OCI-LY7 (cell line): ENCODE results near the gene HINFP. TPM values are rescaled to one million over a fixed set of nuclear protein-coding genes. Genes with fewer than 3 reads are reported as not detected.

Experiments
- BruUV-seq: library from RNA; stranded (reverse); fragments of 400-500 nt; replicated peaks from 2 replicates; lab custom pipeline; 2021; lab: Mats Ljungman, UMichigan
- CTCF ChIA-PET: fragments of 300-600 bp; sonication (Branson Sonifier 250); formaldehyde crosslinking; loops from one replicate; lab custom pipeline; 2022; ENCODE audit warnings: antibody characterized with exemption; ENCODE audit not compliant: unreplicated experiment; lab: Charles Lee
- POLR2A ChIA-PET: fragments of 300-600 bp; sonication (Branson Sonifier 250); formaldehyde crosslinking; loops from one replicate; lab custom pipeline; 2022; ENCODE audit warnings: antibody characterized with exemption; lab: Charles Lee
- DNase-seq: peaks from one replicate; pipeline ENCODE4 v3.0.0-alpha.2; 2015; ENCODE audit warnings: low spot score
- H2AFZ ChIP-seq: fragments of 200-600 bp; sonication (generic), shearing (Covaris generic); 2 replicates; pipeline ENCODE4 v1.6.1; 2014; ENCODE audit warnings: mild to moderate bottlenecking, antibody characterized with exemption, low read length, moderate library complexity
- H3K27ac ChIP-seq: fragments of 200-600 bp; sonication (generic); 2 replicates; pipeline ENCODE4 v1.5.1; 2014; ENCODE audit warnings: mixed run types, low read depth, mild to moderate bottlenecking, moderate library complexity, low read length, inconsistent platforms; ENCODE audit not compliant: poor library complexity, severe bottlenecking
- H3K36me3 ChIP-seq: fragments of 200-600 bp; sonication (generic); 2 replicates; pipeline ENCODE4 v1.6.1; 2014; ENCODE audit warnings: mild to moderate bottlenecking, antibody characterized with exemption, low read length, moderate library complexity, mixed read lengths; ENCODE audit not compliant: insufficient read depth
- H3K4me1 ChIP-seq: fragments of 200-600 bp; sonication (generic); 2 replicates; pipeline ENCODE4 v1.5.1; 2014; ENCODE audit warnings: mild to moderate bottlenecking, low read length; ENCODE audit not compliant: insufficient read depth, poor library complexity, severe bottlenecking
- H3K4me2 ChIP-seq: fragments of 200-600 bp; sonication (generic); 2 replicates; pipeline ENCODE4 v1.6.1; 2014; ENCODE audit warnings: mild to moderate bottlenecking, low read length
- H3K4me3 ChIP-seq: fragments of 200-600 bp; sonication (generic); 2 replicates; pipeline ENCODE4 v1.5.1; 2014; ENCODE audit warnings: mild to moderate bottlenecking, low read depth, low read length; ENCODE audit not compliant: poor library complexity, severe bottlenecking
- H3K79me2 ChIP-seq: fragments of 200-600 bp; sonication (generic); 2 replicates; pipeline ENCODE4 v1.6.1; 2016; ENCODE audit warnings: low read depth, mild to moderate bottlenecking, low read length, moderate library complexity, mixed read lengths; ENCODE audit not compliant: insufficient read depth
- H3K9me2 ChIP-seq: fragments of 200-600 bp; sonication (generic); 2 replicates; pipeline ENCODE4 v1.6.1; 2016; ENCODE audit warnings: mild to moderate bottlenecking, low read length, mixed read lengths; ENCODE audit not compliant: insufficient read depth
- H3K9me3 ChIP-seq: fragments of 200-600 bp; sonication (generic); 2 replicates; pipeline ENCODE4 v1.6.1; 2014; ENCODE audit warnings: mild to moderate bottlenecking, mixed run types, low read length, mixed read lengths
- H4K20me1 ChIP-seq: fragments of 200-600 bp; sonication (generic); 2 replicates; pipeline ENCODE4 v1.6.1; 2014; ENCODE audit warnings: mild to moderate bottlenecking, antibody characterized with exemption, low read length, moderate library complexity, mixed read lengths; ENCODE audit not compliant: insufficient read depth
- CTCF ChIP-seq: fragments of 200-600 bp; sonication (generic); conservative IDR thresholded peaks from 2 replicates; pipeline ENCODE4 v1.5.1; 2014; ENCODE audit warnings: mild to moderate bottlenecking, antibody characterized with exemption, low read length, moderate library complexity, mixed read lengths
- EZH2phosphoT487 ChIP-seq: fragments of 200-600 bp; sonication (generic); IDR thresholded peaks from 2 replicates; pipeline ENCODE4 v1.6.1; 2018; ENCODE audit warnings: low read depth, borderline replicate concordance, mild to moderate bottlenecking, mixed run types, antibody characterized with exemption, low read length, moderate library complexity, mixed read lengths
- intact Hi-C: fragments of 100-400 bp; cut with micrococcal nuclease; formaldehyde crosslinking; loops from one replicate; pipeline ENCODE4 v1.10.0; 2022; ENCODE audit not compliant: unreplicated experiment
- total RNA-seq, 2 experiments: library from RNA; depleted of rRNA in 1 of 2; stranded (reverse); fragments of >200 nt in 1 of 2; shearing (Covaris generic) in 1 of 2; gene quantifications; 2 replicates each; pipeline ENCODE4 v1.2.3, GENCODE V29; 2014 to 2022

HINFP gene
- total RNA-seq, 2 experiments from 2014 or later: 27.7 to 29.6 TPM

- peak; percentile 92 for DNase-seq
- Histone ChIP-seq H3K36me3 (peaks cover 7% of the 10 kb centered on the region; the same call in 1 of the 2 replicates), H3K79me2 (peaks cover 6% of the 10 kb centered on the region; the same call in 1 of the 2 replicates), H3K4me2 (peak within 1 kb of the TSS; percentile 99), H3K9me2 (no peaks in the 10 kb centered on the region), H3K4me3 (peak within 1 kb of the TSS; percentile 93), H2AFZ (peak within 1 kb of the TSS; percentile 79), H3K9me3 (no peaks in the 10 kb centered on the region), H4K20me1 (no peaks in the 10 kb centered on the region), H3K27ac (peak within 1 kb of the TSS; percentile 52), H3K4me1 (peaks cover 31% of the 10 kb centered on the region)
- ChIA-PET POLR2A (interaction anchor here (0.6 to 4.0 kb wide), 17 partner anchors 9 to 255 kb away, joined by 3 to 41 read pairs (median 3); partner anchors contain the start of genes HINFP and HMBS), CTCF (interaction anchor here (0.5 to 1.0 kb wide), 6 partner anchors 9 to 254 kb away, joined by 3 to 5 read pairs (median 3); no protein-coding TSS in a partner anchor)
- intact Hi-C loops: no loop called here
- BruUV-seq: TSS peak; percentile 71
- TF ChIP-seq CTCF: no peak
- TF ChIP-seq EZH2phosphoT487: no peak
Measured at GRCh38 chr11:119106564-119107537, 14.5 kb upstream of the HINFP start, which contains the start of gene C2CD2L. Gene C2CD2L (plus strand): TSS chr11:119107344. CDS start chr11:119107742, 398 bp downstream.

GRCh38 chr11:119107538-119108145, 13.7 kb upstream of the HINFP start:
- peaks cover 7% of the 10 kb centered on the region; the same call in 1 of the 2 replicates for H3K36me3 ChIP-seq
- H2AFZ ChIP-seq: peak overlapping the region; percentile 11
- no peaks in the 10 kb centered on the region for H3K9me2 ChIP-seq
- H3K4me1 ChIP-seq: peaks cover 31% of the 10 kb centered on the region
- CTCF ChIA-PET: interaction anchor here (1.0 kb wide), 1 partner anchor 76 kb away, joined by 3 read pairs; no protein-coding TSS in a partner anchor
- DNase-seq: peak; percentile 45
- BruUV-seq: no TSS peak
- POLR2A ChIA-PET: interaction anchor here (0.6 to 4.0 kb wide), 11 partner anchors 8 to 254 kb away, joined by 3 to 41 read pairs (median 3); partner anchors contain the start of genes HINFP and HMBS
- H4K20me1 ChIP-seq: no peaks in the 10 kb centered on the region
- no peaks in the 10 kb centered on the region for H3K9me3 ChIP-seq
- TF ChIP-seq CTCF: no peak
- no peak for TF ChIP-seq EZH2phosphoT487
- H3K4me3 ChIP-seq: peak overlapping the region; percentile 93
- intact Hi-C loops: loop anchor here (1.0 kb wide), 1 partner anchor 14 kb away; the partner anchor contains the start of gene HINFP
- H3K27ac ChIP-seq: peak overlapping the region; percentile 41
- peaks cover 6% of the 10 kb centered on the region; the same call in 1 of the 2 replicates for H3K79me2 ChIP-seq
- H3K4me2 ChIP-seq: peak overlapping the region; percentile 99
